SKM-1 (cell line): ENCODE measurements around the gene CADPS.

Experiments
- DNase-seq: peaks from one replicate; lab custom pipeline; 2025; ENCODE audit not compliant: unreplicated experiment; lab: John Stamatoyannopoulos, UW

The CADPS gene

GRCh38 chr3:62873761-62874710 is 1.2 kb downstream of the CADPS start:
- no peak for DNase-seq

GRCh38 chr3:62873451-62873760 is 1.8 kb downstream of the CADPS start:
- DNase-seq, result no peak

GRCh38 chr3:62872318-62872717 is 2.9 kb downstream of the CADPS start:
- no peak for DNase-seq

DNA sequence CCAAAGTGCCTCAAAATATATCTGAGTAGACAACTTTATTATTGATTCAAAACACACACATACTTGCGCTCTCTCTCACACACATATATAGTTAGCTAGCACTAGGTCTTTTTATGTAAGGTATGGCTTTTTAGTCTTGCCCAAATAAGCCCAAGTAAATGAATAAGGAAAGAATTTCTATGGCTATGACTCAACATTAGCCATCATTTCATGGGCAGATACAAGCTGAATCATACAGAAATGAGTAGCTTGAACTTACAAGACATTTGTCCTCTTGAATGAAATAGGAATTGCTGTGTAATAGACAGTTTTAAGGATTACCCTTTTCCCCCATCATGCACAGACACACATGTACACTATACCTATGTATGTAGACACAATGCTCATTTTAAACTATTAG is 4.9 kb downstream of the CADPS start:
- DNase-seq, result no peak

DNA sequence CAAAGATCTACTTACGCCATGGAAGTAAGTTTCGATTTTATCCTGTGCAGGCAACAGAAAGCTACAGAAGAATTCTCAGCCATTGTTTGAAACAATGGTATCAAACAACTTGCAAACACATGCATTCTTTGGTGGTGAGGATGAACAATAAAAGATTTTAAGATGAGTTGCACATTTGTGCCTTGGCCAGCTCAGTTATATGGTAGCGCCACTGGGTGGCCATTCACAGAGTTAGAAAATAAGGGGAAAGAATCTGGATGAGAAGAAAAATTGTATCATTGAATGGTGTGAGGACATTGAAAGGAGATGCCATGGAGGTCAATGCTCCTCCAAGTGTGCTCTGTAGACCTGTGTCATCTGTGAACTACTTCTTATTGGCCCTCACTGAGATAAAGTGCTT is 11.6 kb downstream of the CADPS start:
- no peak for DNase-seq

DNA sequence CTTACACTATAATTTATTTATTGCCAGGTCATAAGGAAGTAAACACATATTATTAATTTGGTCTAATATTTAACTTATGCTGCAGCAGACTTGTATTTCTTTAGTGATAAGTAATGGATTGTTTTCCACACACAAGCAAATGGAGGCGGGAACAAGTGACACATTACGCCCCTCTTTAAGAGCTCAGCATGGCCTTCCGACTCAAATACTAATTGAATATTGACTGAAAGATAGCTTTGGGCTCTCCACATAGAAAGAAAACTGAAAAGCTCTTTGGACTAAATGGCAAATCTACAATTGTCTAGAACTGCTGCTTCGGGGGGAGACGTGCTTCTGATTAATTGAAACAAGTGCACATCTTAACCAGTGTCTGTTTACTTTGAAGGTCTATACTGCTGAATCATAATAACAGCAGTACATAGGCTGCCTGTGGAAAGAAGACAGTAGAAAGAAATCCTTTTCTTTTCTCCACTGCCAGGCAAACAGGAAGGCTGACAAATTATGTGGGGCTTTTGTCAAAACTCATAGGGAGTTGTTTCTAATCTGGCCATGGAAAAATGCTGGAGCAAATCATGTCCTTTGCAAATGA is 15.9 kb downstream of the CADPS start:
- no peak for DNase-seq

DNA sequence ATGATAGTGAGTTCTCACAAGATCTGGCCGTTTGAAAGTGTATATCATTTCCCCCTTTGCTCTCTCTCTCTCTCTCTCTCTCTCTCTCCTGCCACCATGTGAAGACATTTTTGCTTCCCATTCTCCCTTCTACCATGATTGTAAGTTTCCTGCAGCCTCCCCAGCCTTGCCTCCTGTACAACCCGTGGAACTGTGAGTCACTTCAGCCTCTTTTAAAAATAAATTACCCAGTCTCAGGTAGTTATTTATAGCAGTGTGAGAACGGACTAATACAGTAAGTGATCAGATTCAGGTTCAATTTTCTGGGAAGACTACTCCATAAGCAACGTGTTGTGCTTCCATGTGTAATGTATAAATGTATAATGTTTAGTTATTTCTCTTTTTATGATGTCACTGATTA is 29.2 kb downstream of the CADPS start:
- DNase-seq, result no peak

DNA sequence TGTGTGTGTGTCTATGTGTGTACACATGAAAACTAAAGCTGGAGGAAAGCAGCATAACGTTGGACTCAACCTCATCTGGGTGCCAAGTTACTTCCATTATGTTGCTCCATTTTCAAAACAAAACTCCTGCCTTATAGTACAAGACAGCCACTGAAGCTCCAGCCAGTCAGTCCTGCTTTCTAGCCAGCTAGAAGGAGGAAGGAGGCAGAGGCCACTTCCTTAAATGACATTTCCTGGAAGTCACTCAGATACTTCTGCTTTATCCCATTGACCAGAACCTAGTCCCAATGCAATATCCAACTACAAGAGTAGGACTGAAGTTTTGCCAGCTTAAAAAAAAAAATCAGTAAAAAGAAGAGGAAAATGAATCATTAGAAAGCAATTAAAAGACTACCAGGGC is 31.7 kb downstream of the CADPS start:
- no peak for DNase-seq

- DNase-seq, result no peak
Measured at GRCh38 chr3:62839748-62840147, 35.5 kb downstream of the CADPS start.

DNA sequence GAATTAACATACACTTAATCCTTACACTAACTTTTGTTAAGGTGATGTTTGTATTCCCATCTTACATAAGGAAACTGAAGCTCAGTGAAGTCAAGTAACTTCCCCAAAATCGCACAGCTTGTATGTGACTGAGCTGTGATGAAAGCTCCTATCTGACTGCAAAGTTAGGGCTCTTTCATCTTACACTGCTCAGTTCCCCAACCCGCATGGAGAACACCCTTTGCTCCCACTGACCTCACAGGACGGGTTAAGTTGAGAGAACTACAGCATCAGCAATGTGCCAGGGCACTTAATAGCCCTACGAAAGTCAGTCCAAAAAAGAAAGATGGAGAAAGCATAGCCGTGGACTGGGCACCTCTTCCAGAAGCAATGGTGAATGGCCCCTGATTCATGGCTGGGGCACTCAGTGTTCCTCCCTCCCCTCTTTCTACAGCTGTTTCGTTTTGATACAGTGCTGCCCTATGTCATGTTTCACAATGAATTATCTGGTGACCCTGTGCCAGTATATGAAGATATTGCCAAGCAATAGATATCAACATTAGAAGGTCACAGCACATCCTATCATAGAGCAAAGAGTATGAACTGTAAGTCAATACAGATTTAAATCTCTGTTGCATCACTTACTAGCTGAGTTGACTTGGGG is 38.0 kb downstream of the CADPS start:
- DNase-seq, result no peak

GRCh38 chr3:62835554-62836236 is 39.5 kb downstream of the CADPS start:
- DNase-seq, result no peak

DNA sequence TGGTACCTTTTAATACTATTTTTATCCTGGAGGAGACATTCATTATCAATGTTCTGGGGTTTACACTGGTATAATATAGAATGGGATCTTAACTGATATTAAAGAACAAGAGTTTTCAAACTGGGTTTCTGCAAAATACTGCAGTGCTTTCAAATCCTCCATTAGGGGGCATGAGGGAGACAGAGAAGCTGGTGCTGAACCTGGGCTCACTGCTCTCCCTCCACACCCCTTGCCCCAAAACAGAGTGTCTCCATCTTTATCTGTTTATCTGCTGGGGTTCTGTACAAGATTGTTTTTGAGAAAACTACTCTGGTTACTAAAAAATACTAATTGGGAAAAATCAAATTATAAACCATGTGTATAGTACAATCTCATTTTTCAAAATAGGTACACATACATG is 41.7 kb downstream of the CADPS start:
- DNase-seq, result no peak

- no peak for DNase-seq
Measured at GRCh38 chr3:62832553-62832952, 42.7 kb downstream of the CADPS start.

GRCh38 chr3:62830727-62831322 is 44.4 kb downstream of the CADPS start:
- no peak for DNase-seq

DNA sequence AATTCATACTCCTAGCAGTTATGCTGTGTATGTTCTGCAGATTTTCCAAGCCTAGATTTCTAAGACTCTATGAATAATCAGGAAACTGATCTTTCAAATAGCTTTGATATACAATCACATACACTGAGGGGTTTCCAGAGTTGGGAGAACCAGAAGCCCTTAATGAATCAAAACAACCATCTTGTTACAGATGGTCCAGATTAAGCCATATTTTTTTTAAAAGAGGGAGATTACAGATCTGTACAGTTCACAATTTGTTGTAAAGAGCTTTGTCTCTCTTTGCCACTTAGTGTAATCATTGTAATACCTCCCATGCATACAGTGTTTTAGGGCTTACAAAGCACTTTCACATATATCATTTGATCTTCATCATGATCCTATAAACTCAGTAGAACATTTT is 47.7 kb downstream of the CADPS start:
- no peak for DNase-seq

DNA sequence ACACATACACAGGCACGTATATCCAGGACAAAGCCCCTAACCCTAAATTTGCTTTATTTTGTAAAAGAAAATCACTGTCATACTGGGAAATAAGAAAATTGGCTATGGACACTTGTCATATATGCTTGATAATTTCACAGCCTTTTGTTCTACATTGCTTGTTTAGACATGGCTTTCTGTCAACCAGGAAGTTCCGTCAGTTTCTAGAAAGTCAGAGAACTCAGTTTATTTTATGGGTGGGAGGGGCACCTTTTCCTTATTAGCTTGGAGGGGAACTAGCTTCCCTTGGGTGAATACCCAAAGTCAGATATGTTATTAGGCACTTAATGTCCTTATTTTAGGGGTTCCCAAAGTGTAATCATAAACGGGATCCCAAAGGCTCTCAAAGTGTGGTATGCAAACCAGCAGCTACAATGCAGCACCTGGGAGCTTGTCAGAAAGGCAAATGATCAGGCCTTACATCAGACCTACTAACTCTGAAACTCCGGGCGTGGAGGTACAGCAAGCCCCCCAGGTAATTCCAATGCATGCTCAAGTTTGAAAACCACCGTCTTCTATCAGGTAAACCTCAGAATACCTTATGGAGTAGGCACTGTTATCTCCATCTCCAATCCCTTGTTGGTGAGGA is 50.1 kb downstream of the CADPS start:
- DNase-seq, result no peak

DNA sequence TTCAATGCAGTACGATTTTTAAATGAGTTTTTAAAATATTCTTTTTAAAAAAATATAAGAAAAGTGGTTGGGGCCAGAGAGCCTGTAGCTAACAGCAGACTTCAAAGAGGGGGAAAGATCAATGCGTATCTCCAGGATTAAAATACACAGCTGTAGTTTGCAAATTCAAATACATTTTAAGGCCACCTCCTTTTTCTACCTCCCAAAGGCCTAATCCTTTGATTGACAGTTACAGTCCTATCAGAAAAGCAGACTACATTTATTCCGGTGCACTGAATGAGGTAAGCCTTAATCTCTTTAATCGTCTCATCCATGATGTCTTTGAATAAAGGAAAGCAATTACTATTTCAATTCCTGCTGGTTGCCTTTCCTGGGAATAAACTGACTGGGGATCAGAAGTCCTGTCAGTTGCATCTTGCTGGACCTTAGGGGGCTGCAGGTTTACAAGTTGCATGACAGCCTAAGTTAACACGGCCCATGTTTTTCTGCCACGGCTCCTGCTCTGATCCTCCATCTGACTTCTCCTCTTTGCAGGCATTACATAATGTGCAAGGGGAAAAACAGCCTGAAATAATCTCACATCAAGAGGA is 51.7 kb downstream of the CADPS start:
- DNase-seq, result no peak

DNA sequence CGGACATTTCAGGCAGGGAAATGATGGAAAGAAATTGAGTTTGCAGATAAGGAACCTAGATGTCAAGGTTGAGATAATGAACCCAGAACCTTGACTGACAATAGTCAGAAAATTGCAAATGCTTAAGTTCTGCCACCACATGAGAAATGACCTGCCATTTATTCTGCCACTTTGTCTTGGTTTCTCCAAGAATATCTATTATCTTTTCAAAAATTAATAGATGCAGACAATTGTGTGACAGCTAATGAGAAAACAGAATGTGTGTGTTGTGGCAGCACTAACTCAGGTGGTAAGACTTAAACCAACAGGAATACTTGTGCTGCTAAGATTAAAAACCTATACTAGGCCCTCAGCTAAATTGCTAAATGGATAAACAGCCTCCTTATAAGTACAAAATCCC is 52.3 kb downstream of the CADPS start:
- no peak for DNase-seq

DNA sequence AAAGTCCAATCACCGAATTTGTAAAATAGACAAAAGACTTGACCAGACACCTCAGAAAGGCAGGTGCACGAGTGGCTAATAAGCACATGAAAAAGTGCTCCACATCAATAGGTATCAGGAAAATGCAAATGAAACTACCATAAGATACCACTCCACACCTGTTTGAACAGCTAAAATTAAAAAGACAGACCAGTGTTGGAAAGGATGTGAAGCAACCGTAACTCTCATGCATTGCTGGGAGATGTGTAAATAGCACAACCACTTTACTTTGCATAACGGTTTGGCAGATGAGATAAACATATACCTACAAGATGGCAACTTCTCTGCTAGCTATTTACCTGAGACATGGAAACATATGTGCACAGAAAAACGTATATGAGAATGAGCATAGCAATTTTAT is 56.9 kb downstream of the CADPS start:
- DNase-seq, result no peak

DNA sequence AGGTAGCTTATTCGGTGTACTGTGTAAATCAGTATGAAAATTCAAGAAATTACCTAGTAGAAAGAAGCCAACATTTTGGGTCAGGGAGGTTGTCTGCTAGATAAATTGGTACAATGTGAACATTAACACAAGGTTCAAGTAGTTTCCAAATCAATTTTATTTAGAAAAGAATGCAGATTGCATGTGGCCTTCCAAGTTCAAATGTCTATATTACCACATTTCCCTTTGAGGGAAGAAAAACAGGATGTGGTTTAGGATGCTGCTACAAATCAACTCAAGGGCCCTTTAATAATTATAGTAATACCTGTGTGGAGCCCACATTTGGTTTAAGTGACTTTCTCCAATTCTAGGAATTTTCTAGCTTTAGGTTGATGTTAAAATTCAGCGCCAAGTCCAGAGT is 57.5 kb downstream of the CADPS start:
- no peak for DNase-seq

DNA sequence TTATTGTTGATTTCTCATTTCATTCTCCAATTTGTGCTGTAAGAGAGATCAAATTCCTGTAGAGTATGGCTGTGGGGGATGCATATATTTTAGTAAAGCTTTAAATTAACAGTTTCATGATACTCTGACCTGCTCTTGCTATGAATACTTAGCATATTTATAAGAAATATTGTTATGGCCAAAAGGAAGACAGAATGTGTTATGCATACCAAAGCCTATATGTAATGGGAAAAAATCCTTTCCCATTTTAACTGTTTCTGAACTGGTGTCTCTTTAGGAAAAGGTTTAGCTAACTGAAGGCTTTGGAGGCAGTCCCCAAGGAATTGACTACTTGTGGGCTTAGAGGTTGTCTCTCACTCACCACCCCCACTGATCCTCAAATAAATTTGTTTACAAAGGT is 59.2 kb downstream of the CADPS start:
- DNase-seq, result no peak
